Measurements from ENCODE around the gene FASTKD2.

GRCh38 chr2:206792645-206793044, 27.2 kb downstream of the FASTKD2 start:
- TF ChIP-seq CTCF (conservative IDR thresholded peaks at IDR 0.05; ENCODE audit: low read depth, low read length) (no peak), MAFK (IDR thresholded peaks at IDR 0.05; ENCODE audit: low read depth, low read length) (no peak), MXI1 (IDR thresholded peaks at IDR 0.05; ENCODE audit: borderline replicate concordance, low read depth, low read length) (no peak), POLR2A (IDR thresholded peaks at IDR 0.05; ENCODE audit: low read depth, low read length) (no peak), RCOR1 (IDR thresholded peaks at IDR 0.05; ENCODE audit: insufficient replicate concordance, low read length) (no peak), RAD21 (IDR thresholded peaks at IDR 0.05; ENCODE audit: low read length) (no peak), RFX5 (IDR thresholded peaks at IDR 0.05; ENCODE audit: low read depth, low read length) (no peak), ELK1 (IDR thresholded peaks at IDR 0.05; ENCODE audit: borderline replicate concordance, low read depth, low read length) (no peak), FOS (IDR thresholded peaks at IDR 0.05; ENCODE audit: low read depth, low read length) (no peak)
- TF ChIP-seq, protein P1, sequence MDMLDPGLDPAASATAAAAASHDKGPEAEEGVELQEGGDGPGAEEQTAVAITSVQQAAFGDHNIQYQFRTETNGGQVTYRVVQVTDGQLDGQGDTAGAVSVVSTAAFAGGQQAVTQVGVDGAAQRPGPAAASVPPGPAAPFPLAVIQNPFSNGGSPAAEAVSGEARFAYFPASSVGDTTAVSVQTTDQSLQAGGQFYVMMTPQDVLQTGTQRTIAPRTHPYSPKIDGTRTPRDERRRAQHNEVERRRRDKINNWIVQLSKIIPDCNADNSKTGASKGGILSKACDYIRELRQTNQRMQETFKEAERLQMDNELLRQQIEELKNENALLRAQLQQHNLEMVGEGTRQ (IDR thresholded peaks at IDR 0.05; ENCODE audit: low read depth, low read length): no peak
